C4-2B (cell line): Measurements from ENCODE around the gene SSU72.
"Not testable (repeated sequence)": the region's sequence is repeated elsewhere in the genome, so short reads cannot be mapped to it uniquely, and the experiment has no call there.

Experiments used
- ZFX ChIP-seq: fragments of 450-650 bp; IDR thresholded peaks from 2 replicates; pipeline ENCODE4 v1.6.1; 2017
- TF ChIP-seq, protein P1 (sequence below): fragments of 450-650 bp; conservative IDR thresholded peaks from 2 replicates; pipeline ENCODE4 v1.5.1; 2017; ENCODE audit warnings: mild to moderate bottlenecking

DNA sequence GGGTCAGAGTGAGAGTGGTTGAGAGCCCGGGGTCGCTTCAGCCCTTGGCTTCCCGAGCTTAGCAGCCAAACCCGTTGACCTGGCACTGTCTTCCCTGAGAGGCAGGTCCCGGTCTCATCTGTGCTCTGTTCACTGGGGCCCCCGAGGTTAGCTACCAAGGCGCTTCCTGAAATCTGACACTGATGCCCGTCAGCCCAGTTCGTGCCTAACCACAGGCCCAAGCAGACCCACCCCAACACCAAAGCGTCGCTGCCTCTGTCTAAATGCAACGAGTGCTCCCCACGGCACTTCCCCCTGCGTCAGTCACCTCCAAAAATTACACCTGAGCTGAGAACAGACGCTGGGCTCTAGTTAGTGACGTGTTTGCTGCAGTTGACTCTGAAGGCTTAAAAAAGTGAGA is 60.3 kb downstream of the SSU72 start:
- TF ChIP-seq ZFX = not testable (repeated sequence)
- TF ChIP-seq, protein P1, sequence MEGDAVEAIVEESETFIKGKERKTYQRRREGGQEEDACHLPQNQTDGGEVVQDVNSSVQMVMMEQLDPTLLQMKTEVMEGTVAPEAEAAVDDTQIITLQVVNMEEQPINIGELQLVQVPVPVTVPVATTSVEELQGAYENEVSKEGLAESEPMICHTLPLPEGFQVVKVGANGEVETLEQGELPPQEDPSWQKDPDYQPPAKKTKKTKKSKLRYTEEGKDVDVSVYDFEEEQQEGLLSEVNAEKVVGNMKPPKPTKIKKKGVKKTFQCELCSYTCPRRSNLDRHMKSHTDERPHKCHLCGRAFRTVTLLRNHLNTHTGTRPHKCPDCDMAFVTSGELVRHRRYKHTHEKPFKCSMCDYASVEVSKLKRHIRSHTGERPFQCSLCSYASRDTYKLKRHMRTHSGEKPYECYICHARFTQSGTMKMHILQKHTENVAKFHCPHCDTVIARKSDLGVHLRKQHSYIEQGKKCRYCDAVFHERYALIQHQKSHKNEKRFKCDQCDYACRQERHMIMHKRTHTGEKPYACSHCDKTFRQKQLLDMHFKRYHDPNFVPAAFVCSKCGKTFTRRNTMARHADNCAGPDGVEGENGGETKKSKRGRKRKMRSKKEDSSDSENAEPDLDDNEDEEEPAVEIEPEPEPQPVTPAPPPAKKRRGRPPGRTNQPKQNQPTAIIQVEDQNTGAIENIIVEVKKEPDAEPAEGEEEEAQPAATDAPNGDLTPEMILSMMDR = not testable (repeated sequence)
